Ecto neural progenitor cell (in vitro differentiated cells): ENCODE results near the gene RNF217.
"Not testable (repeated sequence)": the region's sequence is repeated elsewhere in the genome, so short reads cannot be mapped to it uniquely, and the experiment has no call there.

Source experiments
- DNase-seq: peaks from one replicate; pipeline ENCODE4 v3.0.0-alpha.2; 2018; ENCODE audit warnings: low spot score

Gene RNF217

GRCh38 chr6:125125856-125126255, 163.6 kb downstream of the RNF217 start:
- not testable (repeated sequence) for DNase-seq

DNA sequence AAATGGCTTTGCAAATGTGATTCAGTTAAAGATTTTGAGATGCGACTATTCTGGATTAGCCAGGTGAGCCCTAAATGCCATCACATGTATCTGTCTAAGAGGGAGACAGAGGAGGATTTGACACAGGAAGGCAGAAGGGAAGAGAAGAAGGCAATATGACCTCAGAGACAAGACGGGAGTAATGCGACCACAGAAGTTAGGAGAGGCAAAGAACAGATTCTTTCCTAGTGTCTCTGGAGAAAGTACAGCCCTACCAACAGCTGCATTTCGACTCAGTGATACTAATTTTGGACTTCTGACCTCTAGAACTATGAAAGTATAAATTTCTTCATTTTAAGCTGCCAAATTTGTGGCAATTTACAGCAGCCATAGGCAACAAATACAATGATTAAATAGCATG, 167.1 kb downstream of the RNF217 start:
- DNase-seq: no peak

- DNase-seq: no peak
Measured at GRCh38 chr6:125132058-125132457, 169.8 kb downstream of the RNF217 start.

DNA sequence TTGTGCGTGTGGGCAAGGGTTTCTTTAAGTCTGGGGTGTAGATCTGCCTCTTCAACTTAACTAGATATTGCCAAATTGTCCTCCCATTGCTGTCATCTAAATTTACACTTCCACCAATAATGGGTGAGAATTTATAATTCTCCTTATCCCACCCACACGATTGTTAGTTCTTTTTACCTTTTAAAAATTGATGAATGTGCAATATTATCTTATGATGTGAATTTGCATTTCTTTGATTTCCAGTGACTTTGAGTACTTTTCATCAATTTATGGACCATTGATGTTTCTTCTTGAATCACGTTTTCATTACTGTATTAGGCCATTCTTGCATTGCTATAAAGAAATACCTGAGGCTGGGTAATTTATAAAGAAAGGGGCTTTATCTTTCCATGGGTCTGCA, 174.1 kb downstream of the RNF217 start:
- DNase-seq: no peak

DNA sequence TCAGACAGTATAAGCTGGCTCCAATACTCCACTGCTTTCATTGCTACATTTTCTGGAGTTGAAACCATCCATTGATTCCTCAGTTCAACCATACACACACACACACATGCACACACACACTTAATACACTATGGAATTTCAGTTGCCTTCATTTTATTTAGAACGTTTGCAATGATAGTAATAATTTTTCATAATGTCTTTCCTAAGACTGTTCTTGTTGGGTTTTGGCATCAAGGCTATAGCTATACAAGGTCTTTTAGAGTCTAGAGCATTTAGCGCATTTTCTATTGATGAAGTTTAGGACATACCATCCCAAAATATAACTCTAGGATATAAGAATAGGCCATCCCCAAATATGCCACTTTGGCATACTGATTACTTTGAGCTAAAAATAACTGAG, 175.8 kb downstream of the RNF217 start:
- no peak for DNase-seq

- DNase-seq: no peak
Measured at GRCh38 chr6:125140808-125141207, 178.6 kb downstream of the RNF217 start.
